ENCODE measurements around the gene ACOXL. TPM values are rescaled to one million over a fixed set of nuclear protein-coding genes. Genes with fewer than 3 reads are reported as not detected.

The ACOXL gene
- total RNA-seq, 1 donor from 2014 or later, result not detected

DNA sequence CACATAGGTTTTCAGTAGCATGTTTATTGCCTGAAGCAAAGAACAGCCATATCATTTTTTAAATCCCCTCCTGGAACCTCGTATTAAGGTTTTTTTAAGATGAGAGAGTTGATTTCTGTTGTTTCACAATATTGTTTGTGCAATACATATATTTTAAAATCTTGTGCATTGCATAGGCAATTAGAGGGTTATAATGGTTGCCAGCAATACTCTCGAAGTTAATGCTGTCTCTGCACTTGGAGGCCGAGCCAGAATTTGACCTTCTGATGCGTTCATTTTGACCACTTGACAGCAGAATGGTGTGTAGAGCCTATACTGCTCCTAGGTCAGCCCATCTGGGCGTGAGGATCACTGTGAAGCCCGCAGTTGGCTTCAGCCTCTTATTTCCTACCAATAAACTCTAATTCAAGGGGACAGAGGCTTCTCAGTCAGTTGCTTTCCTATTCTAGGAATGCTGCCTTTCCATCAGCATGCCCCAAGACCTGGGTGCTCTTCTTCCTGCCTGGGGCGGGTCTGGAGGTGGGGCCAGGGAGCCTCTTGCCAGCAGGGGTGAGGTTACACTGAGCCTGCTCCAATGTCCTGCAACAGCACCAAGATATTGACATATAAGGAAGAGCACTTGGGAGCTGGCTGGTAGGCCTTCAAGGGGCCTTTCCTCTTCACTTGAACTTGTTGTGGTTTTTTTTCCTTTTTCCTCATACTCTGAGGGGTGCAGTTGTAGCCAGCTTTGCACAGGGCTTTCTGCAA, 297.0 kb downstream of the ACOXL start:
- DNase-seq (ENCODE audit: low read depth, low spot score), result no peak
- H3K27ac Mint-ChIP-seq (ENCODE audit: unreplicated experiment), result no peak overlapping the region
- TF ChIP-seq, protein P1, sequence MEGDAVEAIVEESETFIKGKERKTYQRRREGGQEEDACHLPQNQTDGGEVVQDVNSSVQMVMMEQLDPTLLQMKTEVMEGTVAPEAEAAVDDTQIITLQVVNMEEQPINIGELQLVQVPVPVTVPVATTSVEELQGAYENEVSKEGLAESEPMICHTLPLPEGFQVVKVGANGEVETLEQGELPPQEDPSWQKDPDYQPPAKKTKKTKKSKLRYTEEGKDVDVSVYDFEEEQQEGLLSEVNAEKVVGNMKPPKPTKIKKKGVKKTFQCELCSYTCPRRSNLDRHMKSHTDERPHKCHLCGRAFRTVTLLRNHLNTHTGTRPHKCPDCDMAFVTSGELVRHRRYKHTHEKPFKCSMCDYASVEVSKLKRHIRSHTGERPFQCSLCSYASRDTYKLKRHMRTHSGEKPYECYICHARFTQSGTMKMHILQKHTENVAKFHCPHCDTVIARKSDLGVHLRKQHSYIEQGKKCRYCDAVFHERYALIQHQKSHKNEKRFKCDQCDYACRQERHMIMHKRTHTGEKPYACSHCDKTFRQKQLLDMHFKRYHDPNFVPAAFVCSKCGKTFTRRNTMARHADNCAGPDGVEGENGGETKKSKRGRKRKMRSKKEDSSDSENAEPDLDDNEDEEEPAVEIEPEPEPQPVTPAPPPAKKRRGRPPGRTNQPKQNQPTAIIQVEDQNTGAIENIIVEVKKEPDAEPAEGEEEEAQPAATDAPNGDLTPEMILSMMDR (conservative IDR thresholded peaks at IDR 0.05), result no peak

DNA sequence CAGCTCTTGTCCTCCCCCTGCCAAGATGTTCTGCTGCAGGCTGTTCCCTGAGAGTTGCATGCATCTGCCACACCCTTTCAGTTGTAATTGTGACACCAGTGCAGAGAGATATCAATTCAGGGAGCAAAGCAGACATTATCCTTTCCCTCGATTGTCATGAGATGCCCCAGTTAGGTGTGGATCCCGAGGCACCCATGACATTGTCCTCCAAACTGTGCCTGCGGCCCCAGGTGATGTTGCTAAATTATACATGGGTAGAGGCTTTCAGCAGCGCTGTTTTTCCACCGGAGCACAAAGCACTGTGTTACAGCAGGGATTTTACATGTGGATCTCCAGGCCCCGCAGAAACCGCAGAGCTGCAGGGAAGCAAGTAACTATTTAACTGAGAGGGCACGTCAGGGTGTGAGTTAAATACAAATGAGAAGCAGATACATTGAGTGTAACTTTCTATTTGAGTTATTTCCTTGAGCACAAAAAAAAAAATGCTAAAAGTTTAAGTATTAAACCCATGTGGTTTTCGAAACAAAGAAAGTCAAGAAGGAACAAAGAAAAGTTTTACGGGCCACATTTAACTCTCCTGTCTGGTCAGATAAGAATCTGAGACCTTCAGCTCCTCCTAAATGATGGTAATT, 298.0 kb downstream of the ACOXL start:
- Mint-ChIP-seq H3K36me3 (ENCODE audit: low read depth) (no peaks in the 10 kb centered on the region), H3K9me3 (peaks cover 4% of the 10 kb centered on the region), H3K27ac (ENCODE audit: unreplicated experiment) (no peak overlapping the region), H3K27me3 (ENCODE audit: low read depth) (no peaks in the 10 kb centered on the region), H3K4me3 (no peak overlapping the region), H3K4me1 (peaks cover 7% of the 10 kb centered on the region)
- TF ChIP-seq, protein P1 (conservative IDR thresholded peaks at IDR 0.05), result no peak
- DNase-seq (ENCODE audit: low read depth, low spot score), result no peak

More for the DNA sequence above, 297.0 kb downstream of the ACOXL start:
- no peaks in the 10 kb centered on the region for H3K36me3 Mint-ChIP-seq (ENCODE audit: low read depth)
- H3K4me3 Mint-ChIP-seq, result no peak overlapping the region
- peaks cover 7% of the 10 kb centered on the region for H3K4me1 Mint-ChIP-seq
- no peaks in the 10 kb centered on the region for H3K27me3 Mint-ChIP-seq (ENCODE audit: low read depth)
- H3K9me3 Mint-ChIP-seq, result peaks cover 4% of the 10 kb centered on the region

DNA sequence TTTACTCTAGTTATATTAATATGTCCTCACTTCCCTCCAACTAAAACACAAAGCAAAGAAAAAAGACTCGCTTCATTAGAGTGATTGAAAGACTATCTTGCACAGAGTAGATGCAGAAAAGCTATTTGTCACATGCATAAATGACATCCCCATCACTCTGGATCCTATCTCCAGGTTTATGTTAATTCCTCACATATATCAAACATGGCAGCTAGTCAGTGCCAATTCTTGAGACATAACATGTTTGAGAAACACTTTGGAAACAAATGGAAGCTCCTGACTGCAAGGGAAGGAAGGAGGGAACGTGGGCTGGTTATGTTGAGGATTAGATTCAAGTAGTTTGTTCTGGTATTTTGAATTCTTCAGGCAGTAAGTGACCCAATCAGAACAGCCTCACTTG, 298.6 kb downstream of the ACOXL start:
- TF ChIP-seq, protein P1 (conservative IDR thresholded peaks at IDR 0.05), result no peak
- no peaks in the 10 kb centered on the region for H3K36me3 Mint-ChIP-seq (ENCODE audit: low read depth)
- peaks cover 7% of the 10 kb centered on the region for H3K4me1 Mint-ChIP-seq
- no peak for DNase-seq (ENCODE audit: low read depth, low spot score)
- no peak overlapping the region for H3K27ac Mint-ChIP-seq (ENCODE audit: unreplicated experiment)
- H3K27me3 Mint-ChIP-seq (ENCODE audit: low read depth), result no peaks in the 10 kb centered on the region
- no peak overlapping the region for H3K4me3 Mint-ChIP-seq
- peaks cover 4% of the 10 kb centered on the region for H3K9me3 Mint-ChIP-seq

DNA sequence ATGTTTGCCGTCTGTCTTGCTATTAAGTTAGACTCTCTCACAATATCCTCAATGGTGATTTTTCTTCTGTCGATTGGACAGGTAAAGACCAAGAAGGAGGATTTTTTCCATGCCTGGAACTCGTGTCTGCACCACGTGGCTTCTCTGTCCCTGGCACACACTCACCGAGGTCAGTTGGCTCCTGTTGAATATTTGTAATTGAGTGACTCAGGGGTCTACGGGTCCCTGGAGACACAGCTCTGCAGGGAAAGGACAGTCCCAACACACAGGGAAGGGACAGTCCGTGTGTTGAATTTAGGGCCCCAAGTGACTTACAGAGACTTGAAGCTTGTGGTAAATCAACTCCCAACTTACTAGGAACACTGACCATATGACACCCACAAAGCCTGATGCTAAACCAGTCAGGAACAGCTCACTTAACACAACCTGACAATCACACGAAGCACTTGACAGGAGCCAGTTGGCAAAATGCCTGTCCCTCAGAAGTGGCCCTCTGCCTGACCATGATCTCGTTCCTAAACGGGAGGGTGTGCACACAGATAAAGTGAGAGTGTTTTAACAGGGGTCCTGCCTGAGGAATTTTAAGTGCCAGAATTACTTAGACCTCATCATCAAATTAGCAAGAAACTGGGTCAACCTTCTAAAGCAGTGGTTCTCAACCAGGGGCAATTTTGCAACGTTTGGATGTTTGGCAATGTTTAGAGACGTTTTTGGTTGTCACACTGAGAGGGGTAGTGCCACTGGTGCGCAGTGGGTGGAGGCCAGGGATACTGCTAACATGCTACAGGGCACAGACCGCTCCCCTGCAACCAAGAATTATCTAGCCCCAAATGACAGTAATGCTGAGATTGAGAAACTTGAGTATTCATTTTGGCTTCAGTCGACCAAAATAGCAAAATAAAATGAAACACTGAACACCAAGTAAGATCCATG, 299.4 kb downstream of the ACOXL start:
- H3K9me3 Mint-ChIP-seq, result peaks cover 4% of the 10 kb centered on the region
- DNase-seq (ENCODE audit: low read depth, low spot score), result no peak
- H3K4me3 Mint-ChIP-seq, result no peak overlapping the region
- no peaks in the 10 kb centered on the region for H3K27me3 Mint-ChIP-seq (ENCODE audit: low read depth)
- peaks cover 7% of the 10 kb centered on the region for H3K4me1 Mint-ChIP-seq
- TF ChIP-seq, protein P1 (conservative IDR thresholded peaks at IDR 0.05), result no peak
- H3K36me3 Mint-ChIP-seq (ENCODE audit: low read depth), result no peaks in the 10 kb centered on the region
- no peak overlapping the region for H3K27ac Mint-ChIP-seq (ENCODE audit: unreplicated experiment)

DNA sequence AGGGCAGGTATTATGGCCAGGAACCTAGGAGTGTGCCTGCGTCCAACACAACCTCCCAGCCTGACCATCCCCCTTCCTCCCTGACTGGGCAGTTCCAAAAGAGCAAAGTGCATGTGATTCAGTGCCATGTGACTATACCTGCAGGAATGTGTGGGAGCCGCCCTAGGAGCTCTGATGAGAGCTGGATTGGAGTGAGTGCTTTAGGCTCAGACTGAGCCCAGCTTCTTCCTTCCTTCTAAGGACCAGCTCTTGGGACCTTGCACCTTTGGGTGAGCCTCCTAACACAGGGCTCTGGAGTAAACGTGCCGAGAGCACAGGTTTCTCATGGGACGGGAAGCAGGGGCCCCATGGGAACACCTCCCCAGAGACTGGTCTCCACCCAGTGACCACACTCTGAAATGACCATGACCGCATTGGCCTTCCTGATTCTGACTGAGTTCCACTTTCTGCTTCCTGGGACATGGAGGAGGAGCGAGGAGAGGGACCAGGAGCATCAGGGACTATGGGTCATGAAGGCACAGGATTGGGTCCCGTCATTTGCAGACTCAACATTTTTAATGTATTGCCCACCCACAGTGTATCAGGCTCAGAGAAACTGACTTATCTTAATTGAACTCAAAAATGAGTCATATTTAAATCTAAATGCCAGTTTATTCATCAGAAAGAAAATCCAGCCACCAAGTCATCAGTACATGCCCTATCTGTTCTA, 300.5 kb downstream of the ACOXL start:
- no peak for DNase-seq (ENCODE audit: low read depth, low spot score)
- Mint-ChIP-seq H3K27me3 (ENCODE audit: low read depth) (no peaks in the 10 kb centered on the region), H3K27ac (ENCODE audit: unreplicated experiment) (no peak overlapping the region)

More for the DNA sequence above, 300.5 kb downstream of the ACOXL start:
- peaks cover 4% of the 10 kb centered on the region for H3K9me3 Mint-ChIP-seq
- no peak overlapping the region for H3K4me3 Mint-ChIP-seq
- TF ChIP-seq, protein P1 (conservative IDR thresholded peaks at IDR 0.05), result no peak
- H3K4me1 Mint-ChIP-seq, result peaks cover 7% of the 10 kb centered on the region
- H3K36me3 Mint-ChIP-seq (ENCODE audit: low read depth), result no peaks in the 10 kb centered on the region

All from neural crest cell (in vitro differentiated cells).